ENCODE data around the gene TRIM38. TPM values are rescaled to one million over a fixed set of nuclear protein-coding genes. Genes with fewer than 3 reads are reported as not detected.

The TRIM38 gene
- total RNA-seq, 1 donor from 2014 or later = 0.77 TPM

DNA sequence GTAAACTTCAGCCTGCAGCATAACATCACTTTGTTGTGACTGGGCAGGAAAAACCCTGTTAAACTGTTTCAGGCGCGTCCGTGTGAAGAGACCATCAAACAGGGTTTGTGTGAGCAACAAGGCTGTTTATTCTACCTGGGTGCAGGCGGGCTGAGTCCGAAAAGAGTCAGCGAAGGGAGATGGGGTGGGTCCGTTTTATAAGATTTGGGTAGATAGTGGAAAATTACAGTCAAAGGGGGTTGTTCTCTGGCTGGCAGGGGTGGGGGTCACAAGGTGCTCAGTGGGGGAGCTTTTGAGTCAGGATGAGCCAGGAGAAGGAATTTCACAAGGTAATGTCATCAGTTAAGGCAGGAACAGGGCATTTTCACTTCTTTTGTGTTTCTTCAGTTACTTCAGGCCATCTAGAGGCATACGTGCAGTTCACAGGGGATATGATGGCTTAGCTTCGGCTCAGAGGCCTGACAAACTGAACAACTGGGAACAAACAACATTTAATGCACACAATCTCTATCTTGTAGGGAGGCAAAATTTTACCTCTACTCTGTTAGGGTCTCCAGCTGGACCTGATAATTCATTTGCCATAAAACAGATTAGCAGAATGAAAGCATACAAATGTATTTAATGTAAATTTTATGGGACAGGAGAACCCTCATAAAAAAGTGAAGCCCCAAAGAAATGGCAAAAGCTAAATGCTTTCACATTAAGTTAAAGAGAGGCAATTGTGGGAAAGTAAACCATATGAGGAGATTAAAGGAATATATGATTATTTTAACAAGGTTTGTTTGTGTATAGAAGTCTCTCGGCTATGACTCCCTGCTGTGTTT lies 66.4 kb downstream of the TRIM38 start:
- H3K4me1 Mint-ChIP-seq = peaks cover 87% of the 10 kb centered on the region
- no peaks in the 10 kb centered on the region for H3K36me3 Mint-ChIP-seq (ENCODE audit: low read depth)
- no peak for TF ChIP-seq CTCF (conservative IDR thresholded peaks at IDR 0.05)
- peak overlapping the region; percentile 95 for H3K4me3 Mint-ChIP-seq
- H3K9me3 Mint-ChIP-seq = no peaks in the 10 kb centered on the region
- peak overlapping the region; percentile 94 for H3K27ac Mint-ChIP-seq (ENCODE audit: unreplicated experiment)
- H3K27me3 Mint-ChIP-seq (ENCODE audit: low read depth) = peaks cover 13% of the 10 kb centered on the region
- DNase-seq (ENCODE audit: low read depth, low spot score) = no peak

GRCh38 chr6:26029570-26029856 lies 66.9 kb downstream of the TRIM38 start:
- H3K27ac Mint-ChIP-seq (ENCODE audit: unreplicated experiment) = peak overlapping the region; percentile 94
- H3K4me3 Mint-ChIP-seq = peak overlapping the region; percentile 95

DNA sequence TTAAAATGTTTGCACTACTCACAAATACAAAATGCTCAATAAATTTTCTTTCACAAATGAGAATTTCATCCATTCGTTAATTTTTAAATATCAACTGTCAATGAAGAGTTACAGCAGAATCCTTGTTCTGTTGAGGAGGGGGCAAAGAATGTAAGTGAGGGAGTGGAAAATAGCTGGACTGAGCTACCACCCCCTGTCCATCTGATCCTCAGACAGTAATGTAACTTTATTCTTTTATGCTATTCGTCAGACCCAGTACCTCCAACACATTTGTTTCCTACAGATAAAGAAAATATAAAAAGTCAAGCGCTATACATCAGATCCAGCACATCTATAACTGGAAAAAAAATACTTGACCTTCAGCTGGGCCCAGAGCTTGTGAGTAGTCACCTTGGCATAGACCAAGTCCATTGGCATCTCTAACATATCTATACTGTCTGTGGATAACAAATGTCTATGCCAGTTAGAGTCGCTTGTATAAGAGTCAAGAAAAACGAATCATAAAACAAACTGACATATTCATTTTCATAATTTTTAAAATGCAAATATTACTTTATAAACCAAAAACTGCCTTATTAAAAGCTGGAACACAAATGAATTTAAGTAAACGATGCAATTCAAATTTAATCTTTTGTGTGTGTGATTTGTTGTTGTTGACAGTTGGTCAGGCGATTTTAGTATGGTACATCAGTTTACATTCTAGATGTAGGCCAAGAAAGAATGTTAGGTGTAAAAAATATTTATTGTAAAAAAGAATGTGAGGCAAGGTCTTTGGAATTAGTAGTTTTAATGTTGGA lies 67.5 kb downstream of the TRIM38 start:
- H3K27me3 Mint-ChIP-seq (ENCODE audit: low read depth) = peaks cover 13% of the 10 kb centered on the region

More at GRCh38 chr6:26029570-26029856, 66.9 kb downstream of the TRIM38 start:
- H3K27me3 Mint-ChIP-seq (ENCODE audit: low read depth) = peaks cover 13% of the 10 kb centered on the region
- no peaks in the 10 kb centered on the region for H3K36me3 Mint-ChIP-seq (ENCODE audit: low read depth)
- H3K4me1 Mint-ChIP-seq = peaks cover 87% of the 10 kb centered on the region
- H3K9me3 Mint-ChIP-seq = no peaks in the 10 kb centered on the region
- DNase-seq (ENCODE audit: low read depth, low spot score) = no peak
- no peak for TF ChIP-seq CTCF (conservative IDR thresholded peaks at IDR 0.05)

GRCh38 chr6:26030716-26031115 lies 68.1 kb downstream of the TRIM38 start:
- Mint-ChIP-seq H3K27me3 (ENCODE audit: low read depth) (peaks cover 13% of the 10 kb centered on the region), H3K27ac (ENCODE audit: unreplicated experiment) (no peak overlapping the region), H3K9me3 (no peaks in the 10 kb centered on the region), H3K4me1 (peaks cover 85% of the 10 kb centered on the region), H3K36me3 (ENCODE audit: low read depth) (no peaks in the 10 kb centered on the region), H3K4me3 (peak overlapping the region; percentile 95)
- TF ChIP-seq CTCF (conservative IDR thresholded peaks at IDR 0.05) = no peak
- DNase-seq (ENCODE audit: low read depth, low spot score) = no peak

More for the DNA sequence above, 67.5 kb downstream of the TRIM38 start:
- peak overlapping the region; percentile 95 for H3K4me3 Mint-ChIP-seq
- no peaks in the 10 kb centered on the region for H3K36me3 Mint-ChIP-seq (ENCODE audit: low read depth)
- H3K4me1 Mint-ChIP-seq = peaks cover 87% of the 10 kb centered on the region
- DNase-seq (ENCODE audit: low read depth, low spot score) = no peak
- no peak for TF ChIP-seq CTCF (conservative IDR thresholded peaks at IDR 0.05)
- no peaks in the 10 kb centered on the region for H3K9me3 Mint-ChIP-seq
- H3K27ac Mint-ChIP-seq (ENCODE audit: unreplicated experiment) = peak overlapping the region; percentile 60

DNA sequence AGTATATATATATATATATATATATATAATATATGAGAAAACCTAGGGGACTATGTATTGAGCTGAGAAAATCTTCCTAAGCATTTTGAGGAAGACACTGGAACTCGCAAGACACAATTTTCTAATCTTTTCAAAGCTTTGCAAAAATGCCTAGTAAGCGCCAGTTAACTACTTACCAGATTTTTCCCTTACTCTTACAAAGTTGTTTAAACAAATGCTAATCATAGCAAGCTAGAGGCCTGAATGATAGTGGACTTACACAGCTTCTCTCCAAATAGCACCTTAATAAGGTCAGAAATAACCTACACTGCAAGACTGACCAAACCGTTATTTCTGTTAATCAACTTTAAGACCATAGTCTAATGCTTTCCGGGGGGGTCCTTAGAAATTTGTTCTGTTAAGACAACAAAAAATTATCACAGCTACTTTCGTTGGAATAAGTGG lies 68.6 kb downstream of the TRIM38 start:
- peaks cover 84% of the 10 kb centered on the region for H3K4me1 Mint-ChIP-seq
- no peaks in the 10 kb centered on the region for H3K9me3 Mint-ChIP-seq
- peak overlapping the region; percentile 95 for H3K4me3 Mint-ChIP-seq
- H3K27me3 Mint-ChIP-seq (ENCODE audit: low read depth) = peaks cover 13% of the 10 kb centered on the region
- no peak for DNase-seq (ENCODE audit: low read depth, low spot score)
- H3K36me3 Mint-ChIP-seq (ENCODE audit: low read depth) = no peaks in the 10 kb centered on the region
- no peak for TF ChIP-seq CTCF (conservative IDR thresholded peaks at IDR 0.05)
- peak overlapping the region; percentile 96 for H3K27ac Mint-ChIP-seq (ENCODE audit: unreplicated experiment)
